NCI-H187 treated with DMSO at 0.1 percent for 48 hours (cell line): ENCODE measurements around the gene PERM1.

ENCODE experiments used
- DNase-seq: peaks from one replicate; lab custom pipeline; 2025; lab: John Stamatoyannopoulos, UW

The PERM1 gene

DNA sequence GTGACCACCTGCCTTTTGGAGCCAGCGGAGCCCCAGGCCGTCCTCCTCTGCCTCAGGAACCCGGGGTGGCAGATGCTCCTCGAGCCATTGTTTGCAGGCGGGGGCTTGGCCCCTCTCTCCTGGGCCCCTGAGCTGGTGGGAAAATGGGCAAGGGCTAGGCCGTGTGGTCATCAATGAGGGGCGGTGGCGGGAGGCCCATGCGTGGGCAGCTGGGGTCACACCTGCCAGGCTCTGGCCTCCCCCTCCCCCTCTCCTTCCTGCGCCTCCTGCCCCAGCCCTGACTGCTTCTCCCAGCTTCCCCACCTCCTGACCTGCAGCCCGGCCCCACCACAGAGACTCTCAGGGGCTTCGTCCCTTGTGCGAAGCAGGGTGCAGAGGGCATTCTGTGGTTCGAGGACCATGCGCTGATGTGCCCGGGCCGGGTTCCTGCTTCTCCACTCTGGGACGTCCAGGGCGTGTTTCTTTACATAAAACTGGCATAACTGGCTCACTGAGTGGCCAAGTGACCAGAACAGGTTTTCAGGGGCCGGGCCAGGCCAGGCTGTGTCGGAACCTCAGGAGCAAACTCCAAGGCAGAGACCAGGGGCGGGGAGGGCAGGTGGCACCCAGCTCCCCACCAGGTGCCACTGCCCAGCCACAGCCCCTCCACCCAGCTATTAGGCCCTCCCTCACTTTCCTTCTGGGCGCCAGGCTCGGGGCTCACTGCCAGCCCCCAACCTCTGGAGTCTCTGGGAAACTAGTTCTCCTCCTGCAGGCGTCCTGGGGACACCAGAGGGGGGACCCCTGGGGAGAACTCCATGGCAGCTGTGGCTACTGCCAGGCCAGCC is 48.9 kb downstream of the PERM1 start:
- no peak for DNase-seq

DNA sequence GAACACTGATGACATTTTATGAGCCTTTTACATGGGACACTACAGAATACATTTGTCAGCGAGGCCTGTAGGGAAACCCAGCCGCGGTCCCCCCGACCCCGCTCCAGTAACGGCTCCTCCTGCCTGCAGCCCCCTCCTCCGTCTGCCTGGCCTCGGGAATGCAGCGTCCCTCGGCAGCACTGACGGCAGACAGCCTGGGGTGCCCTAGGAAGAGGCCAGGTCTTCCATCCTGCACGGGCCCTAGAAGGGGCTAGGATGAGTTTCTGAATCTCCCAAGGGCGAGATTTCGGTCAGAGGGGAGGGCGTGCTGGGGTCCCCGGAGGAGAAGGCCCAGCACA is 49.8 kb downstream of the PERM1 start:
- no peak for DNase-seq

DNA sequence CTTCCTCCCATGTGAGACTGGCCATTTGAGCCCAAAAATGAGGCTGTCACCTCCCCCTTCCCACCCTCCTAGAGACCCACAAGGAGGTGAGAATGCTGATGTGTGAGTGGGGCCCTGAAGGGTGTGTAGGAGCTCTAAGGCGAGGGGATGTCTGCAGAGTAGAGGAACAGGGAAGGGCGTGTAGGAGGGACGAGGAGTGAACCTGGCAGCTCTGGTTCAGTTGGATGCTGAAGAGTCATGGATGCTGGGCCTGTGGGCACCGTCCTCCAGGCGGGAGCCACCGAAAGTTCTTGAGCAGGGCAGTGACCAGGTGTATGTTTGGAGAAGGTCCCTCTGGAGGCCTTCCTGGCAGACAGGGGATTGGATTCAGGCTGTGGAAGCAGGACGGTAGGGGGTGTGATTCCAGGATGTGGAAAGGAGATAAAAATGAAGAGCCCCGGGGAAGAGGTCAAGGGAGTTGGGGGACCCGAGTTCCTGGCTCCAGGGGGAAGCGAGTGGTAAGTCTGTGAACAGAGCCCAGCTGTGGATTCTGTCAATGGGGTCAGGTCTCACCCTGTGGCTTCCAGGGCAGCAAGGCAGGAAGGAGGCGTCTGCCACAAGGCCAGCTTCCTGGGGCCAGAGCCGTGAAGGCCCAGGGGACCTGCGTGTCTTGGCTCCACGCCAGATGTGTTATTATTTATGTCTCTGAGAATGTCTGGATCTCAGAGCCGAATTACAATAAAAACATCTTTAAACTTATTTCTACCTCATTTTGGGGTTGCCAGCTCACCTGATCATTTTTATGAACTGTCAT is 50.3 kb downstream of the PERM1 start:
- no peak for DNase-seq

DNA sequence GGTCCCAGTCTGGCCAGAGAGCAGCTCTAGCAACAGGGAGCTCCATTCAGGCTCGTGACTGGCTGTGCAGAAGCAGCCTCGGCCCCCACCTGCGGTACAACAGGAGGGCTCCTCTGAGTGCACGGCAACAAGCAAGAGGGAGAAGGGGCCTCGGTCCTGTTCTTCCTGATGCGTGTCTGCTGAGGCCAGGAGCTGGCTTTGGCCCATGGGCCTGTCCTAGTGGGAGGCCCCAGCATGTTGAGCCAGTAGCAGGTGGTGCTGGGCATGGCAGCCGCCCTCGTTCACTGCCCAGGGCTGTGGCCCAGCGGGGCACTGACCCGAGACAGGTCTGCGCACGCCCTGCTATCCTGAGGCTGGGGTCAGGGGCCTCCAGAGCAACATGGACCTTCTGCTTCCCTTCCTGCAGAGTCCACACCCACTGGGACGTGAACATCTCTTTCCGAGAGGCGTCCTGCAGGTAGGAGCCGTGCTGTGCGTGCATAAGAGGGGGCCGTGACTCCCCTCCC is 51.2 kb downstream of the PERM1 start:
- DNase-seq, result no peak

DNA sequence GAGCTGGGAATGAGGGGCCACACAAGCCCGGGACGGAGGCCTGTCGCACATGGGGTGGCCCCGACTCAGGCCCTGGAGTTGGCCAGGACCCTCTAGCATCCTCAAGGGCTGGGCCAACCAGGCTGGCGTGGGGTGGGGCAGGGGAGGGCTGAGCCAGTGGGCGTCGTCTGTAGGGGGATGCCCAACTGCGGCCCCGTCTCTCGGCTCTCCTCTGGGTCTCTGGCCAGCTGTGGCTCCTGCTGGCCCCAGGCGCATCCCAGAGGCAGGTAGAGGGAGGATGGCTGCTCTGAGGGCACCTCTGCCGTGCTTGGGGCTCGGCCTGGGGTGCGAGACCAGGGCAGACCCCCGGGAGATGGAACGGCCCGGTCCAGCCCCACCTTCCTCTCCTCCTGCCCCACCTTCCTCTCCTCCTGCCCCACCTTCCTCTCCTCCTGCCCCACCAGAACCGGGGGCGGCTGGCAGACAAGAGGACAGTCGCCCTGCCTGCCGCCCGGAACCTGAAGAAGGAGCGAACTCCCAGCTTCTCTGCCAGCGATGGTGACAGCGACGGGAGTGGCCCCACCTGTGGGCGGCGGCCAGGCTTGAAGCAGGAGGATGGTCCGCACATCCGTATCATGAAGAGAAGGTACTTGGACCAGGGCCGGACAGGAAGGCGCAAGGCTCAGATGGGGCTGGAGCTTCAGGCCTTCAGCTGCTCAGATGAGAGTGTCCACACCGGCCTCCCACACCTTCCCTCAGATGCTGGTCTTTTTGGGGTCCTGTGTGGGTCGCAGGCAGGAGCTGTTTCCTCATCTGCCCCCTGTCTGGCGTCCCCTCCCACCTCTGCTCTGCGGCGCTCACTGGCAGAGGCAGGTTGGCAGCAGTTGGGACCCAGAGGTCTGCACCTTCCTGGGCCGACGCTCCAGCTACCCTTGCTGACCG is 51.9 kb downstream of the PERM1 start:
- no peak for DNase-seq

DNA sequence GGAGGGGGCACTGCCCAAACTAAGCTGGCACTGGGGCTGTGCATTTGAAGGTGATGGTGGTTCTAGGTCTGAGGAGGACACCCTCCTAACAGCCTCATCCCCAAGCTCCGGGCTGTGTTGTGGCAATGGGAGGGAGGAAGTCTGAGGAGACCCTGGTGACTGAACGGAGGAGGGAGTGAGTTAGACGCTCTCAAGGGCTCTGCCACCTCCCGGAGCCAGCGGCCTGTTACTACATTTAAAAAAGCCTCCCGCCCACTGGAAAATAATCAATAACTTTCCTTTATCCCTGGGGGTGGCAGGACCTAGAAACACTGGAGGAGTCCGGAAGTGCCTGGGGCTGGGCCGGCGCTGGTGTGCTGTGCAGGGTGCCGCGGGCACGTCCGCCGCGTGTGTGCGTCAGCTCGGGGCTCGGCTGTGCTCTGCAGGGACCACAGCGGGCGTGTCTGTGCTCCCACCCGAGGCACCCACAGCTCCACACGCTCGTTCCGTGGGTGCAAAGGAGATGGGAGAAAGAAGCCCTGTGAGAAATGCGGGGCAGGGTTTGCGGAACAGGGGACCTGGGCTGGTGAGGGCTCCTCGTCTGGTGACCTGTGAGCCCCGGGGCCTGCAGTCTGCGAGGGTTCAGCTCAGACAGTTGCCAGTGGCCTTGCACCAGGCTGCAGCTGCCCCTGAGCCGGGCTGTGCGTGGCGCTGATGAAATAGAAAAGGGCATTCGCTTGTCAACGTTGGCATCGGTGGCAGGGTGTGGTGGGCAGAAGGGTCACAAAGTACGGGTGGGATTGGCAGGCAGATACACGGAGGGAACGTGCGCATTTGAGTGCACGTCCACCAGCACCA is 52.9 kb downstream of the PERM1 start:
- DNase-seq, result no peak

DNA sequence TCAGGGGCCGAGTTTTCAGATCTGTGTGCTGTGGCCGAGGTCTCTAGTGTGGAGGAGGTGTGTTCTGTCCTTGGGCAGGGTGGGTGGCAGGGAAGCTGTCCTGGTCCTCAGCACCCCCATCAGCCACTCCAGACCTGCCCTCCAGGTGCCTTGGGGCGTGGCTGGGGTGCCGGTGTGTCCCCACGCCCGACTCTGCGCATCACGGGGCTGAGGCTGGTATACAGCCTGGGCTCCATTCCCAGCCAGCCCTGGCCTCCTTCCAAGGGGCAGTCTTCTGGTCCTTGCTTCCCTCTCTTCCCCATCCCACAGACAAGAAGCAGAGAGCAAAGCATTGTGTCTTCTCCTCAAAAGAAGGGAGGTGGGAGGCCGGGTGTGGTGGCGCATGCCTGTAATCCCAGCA is 54.1 kb downstream of the PERM1 start:
- DNase-seq, result no peak

DNA sequence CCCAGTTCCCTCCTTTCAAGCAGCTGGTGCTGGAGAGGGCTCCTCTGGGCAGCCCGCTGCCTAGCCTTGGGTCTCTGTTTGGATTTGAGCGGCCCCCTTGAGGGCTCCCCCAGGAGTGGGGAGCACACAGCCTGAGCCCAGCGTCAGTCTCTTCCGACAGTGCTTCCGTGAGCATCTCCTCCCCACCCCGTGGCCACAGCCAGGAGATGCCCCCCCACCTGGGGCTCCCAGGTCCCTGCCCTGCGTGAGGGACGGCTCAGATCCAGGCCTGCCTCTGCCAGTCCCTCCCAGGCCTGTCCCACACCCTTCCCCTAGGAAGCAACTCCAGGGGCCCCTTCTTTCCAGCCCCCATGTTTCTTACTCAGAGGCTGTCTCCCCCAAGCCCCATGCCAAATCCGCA is 54.7 kb downstream of the PERM1 start:
- DNase-seq, result no peak

DNA sequence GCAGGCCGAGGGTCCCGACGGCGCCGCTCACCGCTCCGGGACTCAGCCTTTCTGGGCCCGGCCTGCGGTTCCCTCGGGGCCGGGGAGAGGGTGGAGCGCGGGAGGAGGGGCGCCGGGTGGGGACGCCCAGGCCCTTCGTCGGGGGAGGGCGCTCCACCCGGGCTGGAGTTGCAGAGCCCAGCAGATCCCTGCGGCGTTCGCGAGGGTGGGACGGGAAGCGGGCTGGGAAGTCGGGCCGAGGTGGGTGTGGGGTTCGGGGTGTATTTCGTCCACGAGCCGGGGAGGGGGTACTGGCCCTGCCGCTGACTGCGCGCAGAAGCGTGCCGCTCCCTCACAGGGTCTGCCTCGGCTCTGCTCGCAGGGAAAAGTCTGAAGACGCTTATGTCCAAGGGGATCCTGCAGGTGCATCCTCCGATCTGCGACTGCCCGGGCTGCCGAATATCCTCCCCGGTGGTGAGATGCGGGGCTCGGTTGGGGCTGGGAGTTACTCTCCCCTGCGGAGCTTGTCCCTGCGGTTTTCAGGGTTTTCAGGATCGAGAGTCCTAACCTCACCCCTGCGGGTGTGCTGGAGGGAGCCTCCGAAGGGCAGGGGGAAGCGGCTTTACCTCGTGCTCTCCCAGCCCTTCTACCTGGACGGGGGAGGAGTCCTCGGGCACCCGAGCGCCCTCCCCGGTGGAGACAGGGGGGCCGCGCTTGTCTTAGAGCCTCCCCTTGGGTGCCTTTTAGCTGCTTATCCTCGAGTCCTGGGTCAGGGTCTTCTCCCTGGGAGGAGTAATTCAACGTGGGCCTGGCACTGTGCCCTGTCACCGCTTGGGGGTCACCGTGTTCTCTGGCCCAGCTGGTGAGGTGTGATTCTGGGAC is 56.1 kb downstream of the PERM1 start:
- DNase-seq, result no peak
